GM18511 (cell line): ENCODE measurements around the gene BTNL8.
"Not testable (repeated sequence)": the region's sequence is repeated elsewhere in the genome, so short reads cannot be mapped to it uniquely, and the experiment has no call there.

ENCODE experiments used
- ATAC-seq: cut with Tn5 transposase; IDR thresholded peaks from one replicate; pipeline ENCODE4 v1.9.1; 2021; ENCODE audit warnings: mild to moderate bottlenecking, moderate library complexity; ENCODE audit not compliant: unreplicated experiment

BTNL8 gene

GRCh38 chr5:180874804-180875582, 24.0 kb upstream of the BTNL8 start:
- no peak for ATAC-seq

- no peak for ATAC-seq
These were observed 23.0 kb upstream of the BTNL8 start for GRCh38 chr5:180875860-180876426.

- ATAC-seq: not testable (repeated sequence)
These were observed 13.0 kb upstream of the BTNL8 start for GRCh38 chr5:180885845-180886529.

- ATAC-seq: no peak
These were observed 9.6 kb upstream of the BTNL8 start for GRCh38 chr5:180889381-180889780.

GRCh38 chr5:180895330-180895729, 3.6 kb upstream of the BTNL8 start:
- ATAC-seq: not testable (repeated sequence)

- no peak for ATAC-seq
These were observed 1.2 kb downstream of the BTNL8 start for GRCh38 chr5:180900178-180900577.

- ATAC-seq: no peak
These were observed 2.5 kb downstream of the BTNL8 start for GRCh38 chr5:180901319-180902009.

- no peak for ATAC-seq
These were observed 9.4 kb downstream of the BTNL8 start for GRCh38 chr5:180908400-180908799.

- ATAC-seq: no peak
These were observed 10.2 kb downstream of the BTNL8 start for GRCh38 chr5:180908998-180909731.

- no peak for ATAC-seq
These were observed 10.8 kb downstream of the BTNL8 start for GRCh38 chr5:180909782-180910181.

- ATAC-seq: no peak
These were observed 11.2 kb downstream of the BTNL8 start for GRCh38 chr5:180910182-180910581.

GRCh38 chr5:180910735-180911134, 11.8 kb downstream of the BTNL8 start:
- no peak for ATAC-seq

- no peak for ATAC-seq
These were observed 15.7 kb downstream of the BTNL8 start for GRCh38 chr5:180914646-180915045.

- ATAC-seq: no peak
These were observed 17.0 kb downstream of the BTNL8 start for GRCh38 chr5:180915924-180916323.

GRCh38 chr5:180918380-180918779, 19.4 kb downstream of the BTNL8 start:
- no peak for ATAC-seq

- ATAC-seq: no peak
These were observed 21.8 kb downstream of the BTNL8 start for GRCh38 chr5:180920710-180921109.

GRCh38 chr5:180922932-180923331, 24.0 kb downstream of the BTNL8 start:
- no peak for ATAC-seq

GRCh38 chr5:180932660-180933059, 33.7 kb downstream of the BTNL8 start:
- no peak for ATAC-seq

GRCh38 chr5:180935203-180935602, 36.2 kb downstream of the BTNL8 start:
- no peak for ATAC-seq

GRCh38 chr5:180938294-180938693, 39.3 kb downstream of the BTNL8 start:
- ATAC-seq: no peak
